ENCODE results near the gene HCRT.

HCRT gene

DNA sequence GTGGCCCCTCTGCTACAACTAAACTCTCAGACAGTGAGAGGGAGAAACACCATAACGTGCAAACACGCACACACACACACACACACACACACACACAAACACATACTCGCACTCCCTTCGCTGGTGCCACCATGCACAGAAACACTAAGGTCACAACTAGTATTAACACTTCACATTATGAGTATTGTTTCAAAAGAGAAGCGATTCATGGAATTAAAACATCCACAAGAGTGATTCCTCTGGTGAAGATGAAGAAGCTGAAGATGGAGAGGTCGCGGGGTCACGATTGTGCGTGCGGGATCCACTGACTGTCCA is 16.2 kb upstream of the HCRT start:
- DNase-seq = no peak
- Histone ChIP-seq H3F3A (ENCODE audit: insufficient read depth, low read length) (no peaks in the 10 kb centered on the region), H2AFZ (ENCODE audit: low read length) (no peak overlapping the region), H4K20me1 (ENCODE audit: insufficient read depth, low read length) (no peaks in the 10 kb centered on the region), H3K9me2 (replicated peaks; ENCODE audit: insufficient read depth, low read length) (no peaks in the 10 kb centered on the region), H3K27ac (ENCODE audit: low read length) (no peak overlapping the region), H3K27me3 (replicated peaks; ENCODE audit: insufficient read depth, low read length) (no peaks in the 10 kb centered on the region), H3K79me2 (ENCODE audit: low read length) (no peaks in the 10 kb centered on the region), H3K4me3 (ENCODE audit: low read length) (no peak overlapping the region), H3K4me2 (ENCODE audit: low read depth, low read length) (no peak overlapping the region), H3K4me1 (ENCODE audit: low read length) (no peaks in the 10 kb centered on the region), H3K36me3 (replicated peaks; ENCODE audit: insufficient read depth, low read length) (no peaks in the 10 kb centered on the region), H3K9me3 (replicated peaks; ENCODE audit: insufficient read depth, low read length) (no peaks in the 10 kb centered on the region), H3K9ac (ENCODE audit: low read length) (no peak overlapping the region)
- TF ChIP-seq EZH2 (optimal IDR thresholded peaks at IDR 0.05; ENCODE audit: low read depth, low read length) (no peak), EZH2phosphoT487 (IDR thresholded peaks at IDR 0.05; ENCODE audit: low read length) (no peak)
- TF ChIP-seq, protein P1, sequence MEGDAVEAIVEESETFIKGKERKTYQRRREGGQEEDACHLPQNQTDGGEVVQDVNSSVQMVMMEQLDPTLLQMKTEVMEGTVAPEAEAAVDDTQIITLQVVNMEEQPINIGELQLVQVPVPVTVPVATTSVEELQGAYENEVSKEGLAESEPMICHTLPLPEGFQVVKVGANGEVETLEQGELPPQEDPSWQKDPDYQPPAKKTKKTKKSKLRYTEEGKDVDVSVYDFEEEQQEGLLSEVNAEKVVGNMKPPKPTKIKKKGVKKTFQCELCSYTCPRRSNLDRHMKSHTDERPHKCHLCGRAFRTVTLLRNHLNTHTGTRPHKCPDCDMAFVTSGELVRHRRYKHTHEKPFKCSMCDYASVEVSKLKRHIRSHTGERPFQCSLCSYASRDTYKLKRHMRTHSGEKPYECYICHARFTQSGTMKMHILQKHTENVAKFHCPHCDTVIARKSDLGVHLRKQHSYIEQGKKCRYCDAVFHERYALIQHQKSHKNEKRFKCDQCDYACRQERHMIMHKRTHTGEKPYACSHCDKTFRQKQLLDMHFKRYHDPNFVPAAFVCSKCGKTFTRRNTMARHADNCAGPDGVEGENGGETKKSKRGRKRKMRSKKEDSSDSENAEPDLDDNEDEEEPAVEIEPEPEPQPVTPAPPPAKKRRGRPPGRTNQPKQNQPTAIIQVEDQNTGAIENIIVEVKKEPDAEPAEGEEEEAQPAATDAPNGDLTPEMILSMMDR (IDR thresholded peaks at IDR 0.05; ENCODE audit: low read length) = no peak

GRCh38 chr17:42200706-42201457 is 15.6 kb upstream of the HCRT start:
- H4K20me1 ChIP-seq (ENCODE audit: insufficient read depth, low read length) = no peaks in the 10 kb centered on the region
- H3K9me2 ChIP-seq (replicated peaks; ENCODE audit: insufficient read depth, low read length) = no peaks in the 10 kb centered on the region
- no peak overlapping the region for H3K27ac ChIP-seq (ENCODE audit: low read length)
- H3K36me3 ChIP-seq (replicated peaks; ENCODE audit: insufficient read depth, low read length) = no peaks in the 10 kb centered on the region
- TF ChIP-seq EZH2phosphoT487 (IDR thresholded peaks at IDR 0.05; ENCODE audit: low read length) (no peak), EZH2 (optimal IDR thresholded peaks at IDR 0.05; ENCODE audit: low read depth, low read length) (no peak)
- TF ChIP-seq, protein P1 (IDR thresholded peaks at IDR 0.05; ENCODE audit: low read length) = no peak
- no peak overlapping the region for H3K9ac ChIP-seq (ENCODE audit: low read length)
- H3K4me3 ChIP-seq (ENCODE audit: low read length) = no peak overlapping the region
- no peaks in the 10 kb centered on the region for H3K27me3 ChIP-seq (replicated peaks; ENCODE audit: insufficient read depth, low read length)
- no peaks in the 10 kb centered on the region for H3K79me2 ChIP-seq (ENCODE audit: low read length)
- no peaks in the 10 kb centered on the region for H3K9me3 ChIP-seq (replicated peaks; ENCODE audit: insufficient read depth, low read length)
- H3K4me2 ChIP-seq (ENCODE audit: low read depth, low read length) = no peak overlapping the region
- no peak overlapping the region for H2AFZ ChIP-seq (ENCODE audit: low read length)
- no peaks in the 10 kb centered on the region for H3F3A ChIP-seq (ENCODE audit: insufficient read depth, low read length)
- DNase-seq = no peak
- H3K4me1 ChIP-seq (ENCODE audit: low read length) = no peaks in the 10 kb centered on the region

GRCh38 chr17:42199416-42200011 is 14.3 kb upstream of the HCRT start:
- TF ChIP-seq EZH2 (optimal IDR thresholded peaks at IDR 0.05; ENCODE audit: low read depth, low read length) = no peak
- no peak for TF ChIP-seq EZH2phosphoT487 (IDR thresholded peaks at IDR 0.05; ENCODE audit: low read length)
- TF ChIP-seq, protein P1 (IDR thresholded peaks at IDR 0.05; ENCODE audit: low read length) = no peak
- Histone ChIP-seq H3K4me2 (ENCODE audit: low read depth, low read length) (no peak overlapping the region), H3K9ac (ENCODE audit: low read length) (no peak overlapping the region)

More at GRCh38 chr17:42199416-42200011, 14.3 kb upstream of the HCRT start:
- H3K4me3 ChIP-seq (ENCODE audit: low read length) = no peak overlapping the region
- no peak for DNase-seq
- H3K9me3 ChIP-seq (replicated peaks; ENCODE audit: insufficient read depth, low read length) = no peaks in the 10 kb centered on the region
- no peaks in the 10 kb centered on the region for H3K36me3 ChIP-seq (replicated peaks; ENCODE audit: insufficient read depth, low read length)
- H3K27ac ChIP-seq (ENCODE audit: low read length) = no peak overlapping the region
- no peaks in the 10 kb centered on the region for H3K9me2 ChIP-seq (replicated peaks; ENCODE audit: insufficient read depth, low read length)
- H4K20me1 ChIP-seq (ENCODE audit: insufficient read depth, low read length) = no peaks in the 10 kb centered on the region
- no peaks in the 10 kb centered on the region for H3F3A ChIP-seq (ENCODE audit: insufficient read depth, low read length)
- no peaks in the 10 kb centered on the region for H3K27me3 ChIP-seq (replicated peaks; ENCODE audit: insufficient read depth, low read length)
- H3K79me2 ChIP-seq (ENCODE audit: low read length) = no peaks in the 10 kb centered on the region
- no peaks in the 10 kb centered on the region for H3K4me1 ChIP-seq (ENCODE audit: low read length)
- no peak overlapping the region for H2AFZ ChIP-seq (ENCODE audit: low read length)
